ENCODE results near the gene SLC1A4. TPM values are rescaled to one million over a fixed set of nuclear protein-coding genes. Genes with fewer than 3 reads are reported as not detected.

SLC1A4 gene
- total and polyA plus RNA-seq, 4 donors, result 3.4 to 23.4 (median 9.6) TPM

DNA sequence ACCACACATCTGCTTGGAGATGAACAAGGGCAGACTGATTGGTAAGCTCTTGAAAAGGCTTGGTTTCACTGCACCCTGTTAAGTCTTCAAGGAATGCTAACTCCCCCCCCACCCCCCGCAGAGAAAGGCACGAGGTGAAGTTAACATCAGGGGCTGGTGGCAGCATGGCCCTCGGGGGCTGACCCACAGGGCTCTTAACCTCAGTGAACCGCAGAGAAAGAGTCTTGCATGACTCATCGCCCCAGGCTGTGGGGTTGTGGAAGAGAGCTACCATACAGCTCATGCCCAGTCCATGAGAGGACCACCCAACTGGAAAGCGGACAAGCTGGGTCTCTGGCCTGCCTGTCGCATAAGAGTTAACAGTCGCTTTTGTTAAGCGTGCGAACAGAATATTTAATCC, 56.5 kb downstream of the SLC1A4 start (continued):
- TF ChIP-seq, protein P1, sequence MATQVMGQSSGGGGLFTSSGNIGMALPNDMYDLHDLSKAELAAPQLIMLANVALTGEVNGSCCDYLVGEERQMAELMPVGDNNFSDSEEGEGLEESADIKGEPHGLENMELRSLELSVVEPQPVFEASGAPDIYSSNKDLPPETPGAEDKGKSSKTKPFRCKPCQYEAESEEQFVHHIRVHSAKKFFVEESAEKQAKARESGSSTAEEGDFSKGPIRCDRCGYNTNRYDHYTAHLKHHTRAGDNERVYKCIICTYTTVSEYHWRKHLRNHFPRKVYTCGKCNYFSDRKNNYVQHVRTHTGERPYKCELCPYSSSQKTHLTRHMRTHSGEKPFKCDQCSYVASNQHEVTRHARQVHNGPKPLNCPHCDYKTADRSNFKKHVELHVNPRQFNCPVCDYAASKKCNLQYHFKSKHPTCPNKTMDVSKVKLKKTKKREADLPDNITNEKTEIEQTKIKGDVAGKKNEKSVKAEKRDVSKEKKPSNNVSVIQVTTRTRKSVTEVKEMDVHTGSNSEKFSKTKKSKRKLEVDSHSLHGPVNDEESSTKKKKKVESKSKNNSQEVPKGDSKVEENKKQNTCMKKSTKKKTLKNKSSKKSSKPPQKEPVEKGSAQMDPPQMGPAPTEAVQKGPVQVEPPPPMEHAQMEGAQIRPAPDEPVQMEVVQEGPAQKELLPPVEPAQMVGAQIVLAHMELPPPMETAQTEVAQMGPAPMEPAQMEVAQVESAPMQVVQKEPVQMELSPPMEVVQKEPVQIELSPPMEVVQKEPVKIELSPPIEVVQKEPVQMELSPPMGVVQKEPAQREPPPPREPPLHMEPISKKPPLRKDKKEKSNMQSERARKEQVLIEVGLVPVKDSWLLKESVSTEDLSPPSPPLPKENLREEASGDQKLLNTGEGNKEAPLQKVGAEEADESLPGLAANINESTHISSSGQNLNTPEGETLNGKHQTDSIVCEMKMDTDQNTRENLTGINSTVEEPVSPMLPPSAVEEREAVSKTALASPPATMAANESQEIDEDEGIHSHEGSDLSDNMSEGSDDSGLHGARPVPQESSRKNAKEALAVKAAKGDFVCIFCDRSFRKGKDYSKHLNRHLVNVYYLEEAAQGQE (IDR thresholded peaks at IDR 0.05), result no peak
- TF ChIP-seq SP1 (IDR thresholded peaks at IDR 0.05), result no peak

DNA sequence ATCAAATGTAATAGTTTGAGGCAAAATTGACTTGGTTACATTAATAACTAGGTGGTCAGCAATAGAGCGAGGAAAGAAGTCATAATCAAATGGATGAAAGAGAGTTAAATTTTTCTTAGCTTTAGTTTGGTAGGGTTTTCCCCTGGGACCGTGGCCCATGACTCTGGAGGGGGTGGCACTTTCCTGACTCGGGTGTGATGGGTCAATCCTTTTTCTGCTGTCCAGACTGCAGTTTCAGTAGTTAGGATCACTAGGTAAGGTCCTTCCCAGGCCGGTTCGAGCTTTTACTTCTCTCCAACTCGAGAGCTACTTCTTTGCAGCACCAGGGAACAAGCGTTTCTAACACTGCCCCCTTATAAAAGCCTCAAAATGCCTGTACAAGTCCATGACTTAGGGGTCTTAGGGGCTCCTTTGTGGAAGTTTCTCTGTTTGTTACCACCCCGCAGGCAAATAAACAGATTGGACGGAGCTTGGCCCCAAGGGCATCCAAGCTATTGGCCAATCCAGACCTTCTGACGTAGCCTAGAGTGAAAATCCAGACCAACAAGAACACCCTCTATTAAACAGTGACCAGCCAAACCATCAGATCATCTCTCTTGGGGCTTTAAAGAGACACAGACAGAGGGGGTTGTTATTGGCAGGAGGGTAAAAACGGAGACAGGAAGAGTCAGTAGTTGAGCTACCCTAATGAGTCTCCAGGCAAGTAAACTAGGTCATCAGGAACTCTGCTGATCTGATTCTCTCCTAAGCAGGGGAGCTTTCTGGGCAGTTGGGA, 57.6 kb downstream of the SLC1A4 start:
- Histone ChIP-seq H3K4me3 (ENCODE audit: low read depth in 1 of 3, low read length in 3 of 3) (no peak overlapping the region), H3K36me3 (ENCODE audit: control insufficient read depth in 4 of 4, insufficient read depth in 3 of 4, low read depth in 1 of 4, low read length in 3 of 4) (peaks cover 0 to 3% (median under 1%) of the 10 kb centered on the region in 4 donors), H3K4me1 (ENCODE audit: control insufficient read depth in 4 of 4, insufficient read depth in 4 of 4, low read length in 3 of 4) (no peaks in the 10 kb centered on the region), H3K9me3 (ENCODE audit: control insufficient read depth in 4 of 4, low read length in 3 of 4) (peaks cover 0 to 3% (median 0%) of the 10 kb centered on the region in 4 donors), H3K27me3 (ENCODE audit: control insufficient read depth in 4 of 4, insufficient read depth in 4 of 4, low read length in 3 of 4) (no peaks in the 10 kb centered on the region), H3K27ac (ENCODE audit: low read depth in 1 of 2, low read length in 2 of 2) (no peak overlapping the region), H3K9ac (ENCODE audit: low read depth in 1 of 2, low read length in 2 of 2) (no peak overlapping the region)
- no peak for DNase-seq (ENCODE audit: low spot score)
- WGBS, result 93% methylated on average over 11 of the region's 11 CpGs
- no peak for TF ChIP-seq HNF4G (IDR thresholded peaks at IDR 0.05)
- no peak for TF ChIP-seq HNF4A (conservative IDR thresholded peaks at IDR 0.05)
- no peak for TF ChIP-seq SP1 (IDR thresholded peaks at IDR 0.05)
- TF ChIP-seq YY1 (IDR thresholded peaks at IDR 0.05), result no peak
- TF ChIP-seq, protein P2, sequence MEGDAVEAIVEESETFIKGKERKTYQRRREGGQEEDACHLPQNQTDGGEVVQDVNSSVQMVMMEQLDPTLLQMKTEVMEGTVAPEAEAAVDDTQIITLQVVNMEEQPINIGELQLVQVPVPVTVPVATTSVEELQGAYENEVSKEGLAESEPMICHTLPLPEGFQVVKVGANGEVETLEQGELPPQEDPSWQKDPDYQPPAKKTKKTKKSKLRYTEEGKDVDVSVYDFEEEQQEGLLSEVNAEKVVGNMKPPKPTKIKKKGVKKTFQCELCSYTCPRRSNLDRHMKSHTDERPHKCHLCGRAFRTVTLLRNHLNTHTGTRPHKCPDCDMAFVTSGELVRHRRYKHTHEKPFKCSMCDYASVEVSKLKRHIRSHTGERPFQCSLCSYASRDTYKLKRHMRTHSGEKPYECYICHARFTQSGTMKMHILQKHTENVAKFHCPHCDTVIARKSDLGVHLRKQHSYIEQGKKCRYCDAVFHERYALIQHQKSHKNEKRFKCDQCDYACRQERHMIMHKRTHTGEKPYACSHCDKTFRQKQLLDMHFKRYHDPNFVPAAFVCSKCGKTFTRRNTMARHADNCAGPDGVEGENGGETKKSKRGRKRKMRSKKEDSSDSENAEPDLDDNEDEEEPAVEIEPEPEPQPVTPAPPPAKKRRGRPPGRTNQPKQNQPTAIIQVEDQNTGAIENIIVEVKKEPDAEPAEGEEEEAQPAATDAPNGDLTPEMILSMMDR (IDR thresholded peaks at IDR 0.05; ENCODE audit: low read depth, low read length, missing input control), result no peak
- no peak for TF ChIP-seq RAD21 (IDR thresholded peaks at IDR 0.05)
- TF ChIP-seq GABPA (IDR thresholded peaks at IDR 0.05 in 1 of 2, conservative IDR thresholded peaks at IDR 0.05 in 1 of 2), result no peak
- no peak for TF ChIP-seq NR2F2 (IDR thresholded peaks at IDR 0.05)
- TF ChIP-seq FOXA1 (IDR thresholded peaks at IDR 0.05), result no peak
- TF ChIP-seq JUND (IDR thresholded peaks at IDR 0.05), result no peak
- TF ChIP-seq, protein P3, sequence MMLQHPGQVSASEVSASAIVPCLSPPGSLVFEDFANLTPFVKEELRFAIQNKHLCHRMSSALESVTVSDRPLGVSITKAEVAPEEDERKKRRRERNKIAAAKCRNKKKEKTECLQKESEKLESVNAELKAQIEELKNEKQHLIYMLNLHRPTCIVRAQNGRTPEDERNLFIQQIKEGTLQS (IDR thresholded peaks at IDR 0.05), result no peak
- no peak for TF ChIP-seq TAF1 (conservative IDR thresholded peaks at IDR 0.05)

DNA sequence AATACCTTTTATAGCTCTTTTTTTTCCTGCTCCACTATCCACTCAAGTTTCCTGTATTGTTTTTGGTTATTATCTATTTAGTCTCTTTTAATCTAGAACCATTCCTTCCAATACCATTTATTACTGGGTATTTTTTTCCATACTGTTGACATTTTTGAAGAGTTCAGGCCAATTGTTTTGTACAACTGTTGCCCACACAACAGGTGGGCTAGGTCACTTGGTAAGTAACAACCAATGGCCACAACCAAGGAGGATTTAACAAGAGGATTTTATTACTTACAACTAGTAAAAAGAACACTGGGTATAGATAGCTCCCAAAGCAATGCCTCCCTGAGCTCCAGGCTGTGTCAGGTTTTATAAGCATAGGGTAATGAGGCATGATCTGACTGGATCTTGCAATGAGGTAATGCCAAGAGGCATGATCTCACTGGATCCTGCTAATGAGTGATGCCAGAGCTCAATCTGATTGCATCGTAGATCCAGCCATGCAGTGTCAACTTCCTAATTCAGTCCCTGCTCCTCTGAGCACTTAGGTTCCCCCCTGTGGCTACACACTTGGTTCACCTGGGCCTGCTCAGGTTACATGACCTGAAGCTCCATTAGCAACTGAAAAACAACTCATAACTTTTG, 59.9 kb downstream of the SLC1A4 start:
- Histone ChIP-seq H3K9me3 (ENCODE audit: control insufficient read depth in 4 of 4, low read length in 3 of 4) (peaks cover 0 to 3% (median 0%) of the 10 kb centered on the region in 4 donors), H3K27me3 (ENCODE audit: control insufficient read depth in 4 of 4, insufficient read depth in 4 of 4, low read length in 3 of 4) (no peaks in the 10 kb centered on the region), H3K4me3 (ENCODE audit: low read depth in 1 of 3, low read length in 3 of 3) (no peak overlapping the region), H3K4me1 (ENCODE audit: control insufficient read depth in 4 of 4, insufficient read depth in 4 of 4, low read length in 3 of 4) (no peaks in the 10 kb centered on the region), H3K27ac (ENCODE audit: low read depth in 1 of 2, low read length in 2 of 2) (no peak overlapping the region), H3K9ac (ENCODE audit: low read depth in 1 of 2, low read length in 2 of 2) (no peak overlapping the region), H3K36me3 (ENCODE audit: control insufficient read depth in 4 of 4, insufficient read depth in 3 of 4, low read depth in 1 of 4, low read length in 3 of 4) (peaks cover 0 to 3% (median under 1%) of the 10 kb centered on the region in 4 donors)
- DNase-seq (ENCODE audit: low spot score), result no peak
- 96% methylated on average over 1 of the region's 1 CpG for WGBS
- TF ChIP-seq, protein P1 (IDR thresholded peaks at IDR 0.05), result no peak
- TF ChIP-seq, protein P4, sequence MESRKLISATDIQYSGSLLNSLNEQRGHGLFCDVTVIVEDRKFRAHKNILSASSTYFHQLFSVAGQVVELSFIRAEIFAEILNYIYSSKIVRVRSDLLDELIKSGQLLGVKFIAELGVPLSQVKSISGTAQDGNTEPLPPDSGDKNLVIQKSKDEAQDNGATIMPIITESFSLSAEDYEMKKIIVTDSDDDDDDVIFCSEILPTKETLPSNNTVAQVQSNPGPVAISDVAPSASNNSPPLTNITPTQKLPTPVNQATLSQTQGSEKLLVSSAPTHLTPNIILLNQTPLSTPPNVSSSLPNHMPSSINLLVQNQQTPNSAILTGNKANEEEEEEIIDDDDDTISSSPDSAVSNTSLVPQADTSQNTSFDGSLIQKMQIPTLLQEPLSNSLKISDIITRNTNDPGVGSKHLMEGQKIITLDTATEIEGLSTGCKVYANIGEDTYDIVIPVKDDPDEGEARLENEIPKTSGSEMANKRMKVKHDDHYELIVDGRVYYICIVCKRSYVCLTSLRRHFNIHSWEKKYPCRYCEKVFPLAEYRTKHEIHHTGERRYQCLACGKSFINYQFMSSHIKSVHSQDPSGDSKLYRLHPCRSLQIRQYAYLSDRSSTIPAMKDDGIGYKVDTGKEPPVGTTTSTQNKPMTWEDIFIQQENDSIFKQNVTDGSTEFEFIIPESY (IDR thresholded peaks at IDR 0.05), result no peak
- TF ChIP-seq EGR1 (IDR thresholded peaks at IDR 0.05; ENCODE audit: low read depth in 2 of 2), result no peak
- no peak for TF ChIP-seq FOXA2 (IDR thresholded peaks at IDR 0.05)
- no peak for TF ChIP-seq SP1 (IDR thresholded peaks at IDR 0.05)
- no peak for TF ChIP-seq GABPA (IDR thresholded peaks at IDR 0.05 in 1 of 2, conservative IDR thresholded peaks at IDR 0.05 in 1 of 2)
- no peak for TF ChIP-seq RXRA (IDR thresholded peaks at IDR 0.05)

Data from liver (tissue), 9 donors.